GM23338 (cell line): ENCODE data around the gene TUB. TPM values are rescaled to one million over a fixed set of nuclear protein-coding genes. Genes with fewer than 3 reads are reported as not detected.
A peak's percentile ranks its signal among the peaks of the same experiment; 100 is the strongest.

Experiments
- ATAC-seq: fragments of 200-7000 bp; cut with Tn5 transposase; 3 replicates; pipeline ENCODE4 v1.9.1; 2020
- DNase-seq: peaks from one replicate; pipeline ENCODE4 v3.0.0-alpha.2; 2015; ENCODE audit warnings: low spot score
- H2AFZ ChIP-seq: fragments of 200-600 bp; sonication (generic); 2 replicates; pipeline ENCODE4 v1.8.0; 2016; ENCODE audit warnings: antibody characterized with exemption, mild to moderate bottlenecking, moderate library complexity
- H3F3A ChIP-seq: fragments of 200-600 bp; sonication (generic); replicated peaks from 2 replicates; pipeline ENCODE4 v1.8.0; 2017; ENCODE audit warnings: antibody characterized with exemption, mixed run types, low read depth
- H3K27ac ChIP-seq: fragments of 200-600 bp; sonication (generic); 2 replicates; pipeline ENCODE4 v1.6.1; 2016; ENCODE audit warnings: low read depth
- H3K27me3 ChIP-seq: fragments of 200-600 bp; sonication (generic); 2 replicates; pipeline ENCODE4 v1.8.0; 2016; ENCODE audit warnings: mild to moderate bottlenecking, mixed run types, moderate library complexity; ENCODE audit not compliant: insufficient read depth
- H3K36me3 ChIP-seq: fragments of 200-600 bp; sonication (generic); 2 replicates; pipeline ENCODE4 v1.8.0; 2016; ENCODE audit warnings: mild to moderate bottlenecking; ENCODE audit not compliant: insufficient read depth
- H3K4me1 ChIP-seq: fragments of 200-600 bp; sonication (generic); 2 replicates; pipeline ENCODE4 v1.8.0; 2016; ENCODE audit warnings: mild to moderate bottlenecking, moderate library complexity; ENCODE audit not compliant: insufficient read depth
- H3K4me2 ChIP-seq: fragments of 200-600 bp; sonication (generic); 2 replicates; pipeline ENCODE4 v1.7.1; 2017; ENCODE audit warnings: mixed run types
- H3K4me3 ChIP-seq: fragments of 200-600 bp; sonication (generic); 2 replicates; pipeline ENCODE4 v1.6.1; 2016; ENCODE audit warnings: mixed run types
- H3K79me2 ChIP-seq: fragments of 200-600 bp; sonication (generic); replicated peaks from 2 replicates; pipeline ENCODE4 v1.8.0; 2017; ENCODE audit warnings: mild to moderate bottlenecking; ENCODE audit not compliant: insufficient read depth
- H3K9me2 ChIP-seq: fragments of 200-600 bp; sonication (generic); 2 replicates; pipeline ENCODE4 v1.8.0; 2017; ENCODE audit not compliant: insufficient read depth
- H4K20me1 ChIP-seq: fragments of 200-600 bp; sonication (generic); replicated peaks from 2 replicates; pipeline ENCODE4 v1.8.0; 2017; ENCODE audit warnings: mild to moderate bottlenecking; ENCODE audit not compliant: insufficient read depth
- H3K27ac Mint-ChIP-seq: 2 replicates; pipeline ENCODE4 v1.8.0; 2020; ENCODE audit warnings: inconsistent platforms, mild to moderate bottlenecking, moderate library complexity, mixed read lengths
- H3K27me3 Mint-ChIP-seq: 3 replicates; pipeline ENCODE4 v1.8.0; 2022; ENCODE audit warnings: low read depth, mild to moderate bottlenecking, moderate library complexity, mixed read lengths, inconsistent platforms; ENCODE audit not compliant: insufficient read depth, poor library complexity
- H3K36me3 Mint-ChIP-seq: 3 replicates; pipeline ENCODE4 v1.8.0; 2021; ENCODE audit warnings: low read depth, mild to moderate bottlenecking, inconsistent platforms, moderate library complexity, mixed read lengths
- H3K4me1 Mint-ChIP-seq: 3 replicates; pipeline ENCODE4 v1.8.0; 2020; ENCODE audit warnings: mild to moderate bottlenecking, inconsistent platforms, mixed read lengths
- H3K4me3 Mint-ChIP-seq: 3 replicates; pipeline ENCODE4 v1.8.0; 2021; ENCODE audit warnings: moderate library complexity, mild to moderate bottlenecking, inconsistent platforms, mixed read lengths
- H3K9me3 Mint-ChIP-seq: 3 replicates; pipeline ENCODE4 v1.8.0; 2020; ENCODE audit warnings: moderate library complexity, mild to moderate bottlenecking, inconsistent platforms, mixed read lengths
- CREB1 ChIP-seq: fragments of 250-450 bp; sonication (Bioruptor Pico); IDR thresholded peaks from 2 replicates; pipeline ENCODE4 v1.5.0; 2020; ENCODE audit warnings: low read depth, mild to moderate bottlenecking, moderate library complexity
- EZH2 ChIP-seq: fragments of 200-600 bp; sonication (generic); IDR thresholded peaks from one replicate; pipeline ENCODE4 v1.8.0; 2017; ENCODE audit warnings: antibody characterized with exemption, mild to moderate bottlenecking, low read depth; ENCODE audit not compliant: unreplicated experiment
- EZH2phosphoT487 ChIP-seq: fragments of 200-600 bp; sonication (generic); IDR thresholded peaks from one replicate; pipeline ENCODE4 v1.8.1; 2018; ENCODE audit warnings: antibody characterized with exemption; ENCODE audit not compliant: unreplicated experiment
- JUNB ChIP-seq: IDR thresholded peaks from one replicate; pipeline ENCODE4 v1.6.1; 2016; ENCODE audit warnings: antibody characterized with exemption; ENCODE audit not compliant: unreplicated experiment
- STAT1 ChIP-seq: IDR thresholded peaks from one replicate; pipeline ENCODE4 v1.6.1; 2016; ENCODE audit warnings: antibody characterized with exemption; ENCODE audit not compliant: unreplicated experiment
- ZNF114 ChIP-seq: fragments of 250-450 bp; sonication (Bioruptor Pico); IDR thresholded peaks from 2 replicates; pipeline ENCODE4 v1.5.0; 2020; ENCODE audit warnings: mild to moderate bottlenecking, moderate library complexity
- ZNF331 ChIP-seq: fragments of 250-450 bp; sonication (Bioruptor Pico); IDR thresholded peaks from 2 replicates; pipeline ENCODE4 v1.5.0; 2020; ENCODE audit warnings: low read depth, mild to moderate bottlenecking, moderate library complexity
- polyA plus RNA-seq: library from polyadenylated mRNA; unstranded; fragments of >200 nt; fragmentation: Nextera tagmentation; extraction: Ambion mirVana; gene quantifications from 2 replicates; pipeline ENCODE4 v1.2.1, GENCODE V29; 2016
- total RNA-seq: library from RNA; depleted of rRNA; stranded (reverse); fragments of >200 nt; shearing (Covaris generic); gene quantifications from 2 replicates; pipeline ENCODE4 v1.2.3, GENCODE V29; 2014
- TF ChIP-seq, protein P1 (sequence below): IDR thresholded peaks from one replicate; pipeline ENCODE4 v1.6.1; 2018; ENCODE audit warnings: antibody characterized with exemption; ENCODE audit not compliant: unreplicated experiment
- TF ChIP-seq, protein P2 (sequence below): fragments of 250-450 bp; sonication (Bioruptor Pico); IDR thresholded peaks from 2 replicates; pipeline ENCODE4 v1.5.0; 2020; ENCODE audit warnings: mild to moderate bottlenecking, moderate library complexity

TUB gene
- total and polyA plus RNA-seq, 2 experiments from 2014 or later: 5.5 to 30.4 TPM

DNA sequence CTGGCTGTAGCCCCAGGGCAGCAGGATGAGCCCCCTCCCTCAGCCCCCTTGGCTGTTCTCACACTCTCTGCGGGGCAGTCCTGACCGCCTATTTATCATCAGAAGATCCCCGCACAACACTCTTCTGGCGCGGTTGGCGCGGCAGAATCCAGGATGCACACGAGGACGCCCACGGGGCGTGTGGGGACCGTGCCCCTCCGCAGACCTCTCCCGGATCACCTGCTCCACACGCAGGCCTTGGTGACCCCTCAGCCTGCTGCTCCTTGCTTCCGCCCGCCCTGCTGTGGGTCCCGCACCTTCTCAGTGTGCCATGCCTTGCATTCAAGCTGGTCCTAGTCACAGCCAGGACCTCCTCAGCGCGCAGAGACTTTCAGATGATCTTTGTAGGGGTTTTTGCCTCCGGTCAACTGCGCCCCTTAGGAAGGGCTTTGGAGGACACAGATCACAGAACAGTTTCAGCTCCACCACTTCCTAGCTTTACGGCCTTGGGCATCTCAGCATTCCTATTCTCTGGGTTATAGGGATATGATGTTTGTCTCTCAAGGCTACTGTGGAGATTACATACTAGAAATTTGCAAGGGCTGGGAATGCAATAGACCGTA lies 841 bp upstream of the TUB start (continued):
- TF ChIP-seq, protein P1, sequence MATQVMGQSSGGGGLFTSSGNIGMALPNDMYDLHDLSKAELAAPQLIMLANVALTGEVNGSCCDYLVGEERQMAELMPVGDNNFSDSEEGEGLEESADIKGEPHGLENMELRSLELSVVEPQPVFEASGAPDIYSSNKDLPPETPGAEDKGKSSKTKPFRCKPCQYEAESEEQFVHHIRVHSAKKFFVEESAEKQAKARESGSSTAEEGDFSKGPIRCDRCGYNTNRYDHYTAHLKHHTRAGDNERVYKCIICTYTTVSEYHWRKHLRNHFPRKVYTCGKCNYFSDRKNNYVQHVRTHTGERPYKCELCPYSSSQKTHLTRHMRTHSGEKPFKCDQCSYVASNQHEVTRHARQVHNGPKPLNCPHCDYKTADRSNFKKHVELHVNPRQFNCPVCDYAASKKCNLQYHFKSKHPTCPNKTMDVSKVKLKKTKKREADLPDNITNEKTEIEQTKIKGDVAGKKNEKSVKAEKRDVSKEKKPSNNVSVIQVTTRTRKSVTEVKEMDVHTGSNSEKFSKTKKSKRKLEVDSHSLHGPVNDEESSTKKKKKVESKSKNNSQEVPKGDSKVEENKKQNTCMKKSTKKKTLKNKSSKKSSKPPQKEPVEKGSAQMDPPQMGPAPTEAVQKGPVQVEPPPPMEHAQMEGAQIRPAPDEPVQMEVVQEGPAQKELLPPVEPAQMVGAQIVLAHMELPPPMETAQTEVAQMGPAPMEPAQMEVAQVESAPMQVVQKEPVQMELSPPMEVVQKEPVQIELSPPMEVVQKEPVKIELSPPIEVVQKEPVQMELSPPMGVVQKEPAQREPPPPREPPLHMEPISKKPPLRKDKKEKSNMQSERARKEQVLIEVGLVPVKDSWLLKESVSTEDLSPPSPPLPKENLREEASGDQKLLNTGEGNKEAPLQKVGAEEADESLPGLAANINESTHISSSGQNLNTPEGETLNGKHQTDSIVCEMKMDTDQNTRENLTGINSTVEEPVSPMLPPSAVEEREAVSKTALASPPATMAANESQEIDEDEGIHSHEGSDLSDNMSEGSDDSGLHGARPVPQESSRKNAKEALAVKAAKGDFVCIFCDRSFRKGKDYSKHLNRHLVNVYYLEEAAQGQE: no peak

DNA sequence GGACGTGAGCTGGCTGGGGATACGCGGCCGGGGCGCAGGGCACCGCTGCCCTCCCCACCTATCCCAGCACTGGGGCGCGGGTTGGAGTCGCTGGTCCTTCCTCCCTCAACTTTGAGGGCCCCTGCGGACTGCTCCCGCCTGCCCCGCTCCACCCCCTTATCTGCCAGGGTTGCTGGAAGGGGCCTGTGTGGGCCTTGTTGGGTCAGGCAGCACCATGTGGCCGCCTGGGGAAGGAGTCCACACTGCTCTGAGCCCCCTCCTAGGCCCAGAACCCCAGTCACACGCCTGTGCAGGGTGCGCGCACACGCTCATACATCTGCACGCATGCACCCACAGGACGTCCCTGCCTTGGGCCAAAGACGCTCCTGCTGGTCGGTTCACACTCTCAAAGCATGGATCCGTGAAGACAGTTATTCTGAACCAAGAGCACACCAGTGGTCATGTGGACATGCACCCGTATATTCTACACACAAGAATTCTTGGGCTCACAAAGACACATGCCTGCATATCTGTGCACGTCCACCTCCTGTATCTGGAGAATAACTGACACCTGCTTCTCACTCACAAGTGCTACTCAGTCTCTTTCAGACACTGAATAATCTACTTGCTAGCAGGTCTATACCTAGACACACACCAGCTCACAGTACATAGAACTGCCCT lies 710 bp downstream of the TUB start:
- H3K4me2 ChIP-seq: peak overlapping the region; percentile 90
- no peaks in the 10 kb centered on the region for H3K9me3 Mint-ChIP-seq
- H3K4me1 Mint-ChIP-seq: peaks cover 53% of the 10 kb centered on the region
- no peak; the same call in 2 of the 3 replicates for ATAC-seq
- H3K27me3 Mint-ChIP-seq: peaks cover 33% of the 10 kb centered on the region
- H3K27me3 ChIP-seq: peaks cover 26% of the 10 kb centered on the region
- peak overlapping the region; percentile 84 for H2AFZ ChIP-seq
- no peaks in the 10 kb centered on the region; the same call in 1 of the 2 replicates for H3K9me2 ChIP-seq
- peaks cover 12% of the 10 kb centered on the region for H4K20me1 ChIP-seq
- H3K4me3 ChIP-seq: peak overlapping the region; percentile 69
- peaks cover 24% of the 10 kb centered on the region for H3K79me2 ChIP-seq
- peaks cover 47% of the 10 kb centered on the region for H3K4me1 ChIP-seq
- H3K4me3 Mint-ChIP-seq: peak overlapping the region; percentile 75
- no peaks in the 10 kb centered on the region for H3K36me3 Mint-ChIP-seq
- no peak for DNase-seq
- no peak overlapping the region for H3K27ac ChIP-seq
- no peaks in the 10 kb centered on the region for H3K36me3 ChIP-seq
- H3F3A ChIP-seq: 0 out of 2 replicates have a peak, but pooled peaks cover 3% of the 10 kb centered on the region
- H3K27ac Mint-ChIP-seq: no peak overlapping the region
- TF ChIP-seq STAT1 (no peak), EZH2phosphoT487 (no peak), CREB1 (CRISPR knock-in tag) (no peak), ZNF114 (no peak), ZNF331 (CRISPR knock-in tag) (no peak), EZH2 (no peak), JUNB (no peak)
- TF ChIP-seq, protein P2, sequence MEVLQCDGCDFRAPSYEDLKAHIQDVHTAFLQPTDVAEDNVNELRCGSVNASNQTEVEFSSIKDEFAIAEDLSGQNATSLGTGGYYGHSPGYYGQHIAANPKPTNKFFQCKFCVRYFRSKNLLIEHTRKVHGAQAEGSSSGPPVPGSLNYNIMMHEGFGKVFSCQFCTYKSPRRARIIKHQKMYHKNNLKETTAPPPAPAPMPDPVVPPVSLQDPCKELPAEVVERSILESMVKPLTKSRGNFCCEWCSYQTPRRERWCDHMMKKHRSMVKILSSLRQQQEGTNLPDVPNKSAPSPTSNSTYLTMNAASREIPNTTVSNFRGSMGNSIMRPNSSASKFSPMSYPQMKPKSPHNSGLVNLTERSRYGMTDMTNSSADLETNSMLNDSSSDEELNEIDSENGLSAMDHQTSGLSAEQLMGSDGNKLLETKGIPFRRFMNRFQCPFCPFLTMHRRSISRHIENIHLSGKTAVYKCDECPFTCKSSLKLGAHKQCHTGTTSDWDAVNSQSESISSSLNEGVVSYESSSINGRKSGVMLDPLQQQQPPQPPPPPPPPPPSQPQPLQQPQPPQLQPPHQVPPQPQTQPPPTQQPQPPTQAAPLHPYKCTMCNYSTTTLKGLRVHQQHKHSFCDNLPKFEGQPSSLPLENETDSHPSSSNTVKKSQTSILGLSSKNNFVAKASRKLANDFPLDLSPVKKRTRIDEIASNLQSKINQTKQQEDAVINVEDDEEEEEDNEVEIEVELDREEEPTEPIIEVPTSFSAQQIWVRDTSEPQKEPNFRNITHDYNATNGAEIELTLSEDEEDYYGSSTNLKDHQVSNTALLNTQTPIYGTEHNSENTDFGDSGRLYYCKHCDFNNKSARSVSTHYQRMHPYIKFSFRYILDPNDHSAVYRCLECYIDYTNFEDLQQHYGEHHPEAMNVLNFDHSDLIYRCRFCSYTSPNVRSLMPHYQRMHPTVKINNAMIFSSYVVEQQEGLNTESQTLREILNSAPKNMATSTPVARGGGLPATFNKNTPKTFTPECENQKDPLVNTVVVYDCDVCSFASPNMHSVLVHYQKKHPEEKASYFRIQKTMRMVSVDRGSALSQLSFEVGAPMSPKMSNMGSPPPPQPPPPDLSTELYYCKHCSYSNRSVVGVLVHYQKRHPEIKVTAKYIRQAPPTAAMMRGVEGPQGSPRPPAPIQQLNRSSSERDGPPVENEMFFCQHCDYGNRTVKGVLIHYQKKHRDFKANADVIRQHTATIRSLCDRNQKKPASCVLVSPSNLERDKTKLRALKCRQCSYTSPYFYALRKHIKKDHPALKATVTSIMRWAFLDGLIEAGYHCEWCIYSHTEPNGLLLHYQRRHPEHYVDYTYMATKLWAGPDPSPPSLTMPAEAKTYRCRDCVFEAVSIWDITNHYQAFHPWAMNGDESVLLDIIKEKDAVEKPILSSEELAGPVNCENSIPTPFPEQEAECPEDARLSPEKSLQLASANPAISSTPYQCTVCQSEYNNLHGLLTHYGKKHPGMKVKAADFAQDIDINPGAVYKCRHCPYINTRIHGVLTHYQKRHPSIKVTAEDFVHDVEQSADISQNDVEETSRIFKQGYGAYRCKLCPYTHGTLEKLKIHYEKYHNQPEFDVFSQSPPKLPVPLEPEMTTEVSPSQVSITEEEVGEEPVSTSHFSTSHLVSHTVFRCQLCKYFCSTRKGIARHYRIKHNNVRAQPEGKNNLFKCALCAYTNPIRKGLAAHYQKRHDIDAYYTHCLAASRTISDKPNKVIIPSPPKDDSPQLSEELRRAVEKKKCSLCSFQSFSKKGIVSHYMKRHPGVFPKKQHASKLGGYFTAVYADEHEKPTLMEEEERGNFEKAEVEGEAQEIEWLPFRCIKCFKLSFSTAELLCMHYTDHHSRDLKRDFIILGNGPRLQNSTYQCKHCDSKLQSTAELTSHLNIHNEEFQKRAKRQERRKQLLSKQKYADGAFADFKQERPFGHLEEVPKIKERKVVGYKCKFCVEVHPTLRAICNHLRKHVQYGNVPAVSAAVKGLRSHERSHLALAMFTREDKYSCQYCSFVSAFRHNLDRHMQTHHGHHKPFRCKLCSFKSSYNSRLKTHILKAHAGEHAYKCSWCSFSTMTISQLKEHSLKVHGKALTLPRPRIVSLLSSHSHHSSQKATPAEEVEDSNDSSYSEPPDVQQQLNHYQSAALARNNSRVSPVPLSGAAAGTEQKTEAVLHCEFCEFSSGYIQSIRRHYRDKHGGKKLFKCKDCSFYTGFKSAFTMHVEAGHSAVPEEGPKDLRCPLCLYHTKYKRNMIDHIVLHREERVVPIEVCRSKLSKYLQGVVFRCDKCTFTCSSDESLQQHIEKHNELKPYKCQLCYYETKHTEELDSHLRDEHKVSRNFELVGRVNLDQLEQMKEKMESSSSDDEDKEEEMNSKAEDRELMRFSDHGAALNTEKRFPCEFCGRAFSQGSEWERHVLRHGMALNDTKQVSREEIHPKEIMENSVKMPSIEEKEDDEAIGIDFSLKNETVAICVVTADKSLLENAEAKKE (CRISPR knock-in tag): no peak
- TF ChIP-seq, protein P1: no peak
